SU-DHL-6 (cell line): ENCODE results near the gene SETD2.

ENCODE experiments used
- H2AFZ ChIP-seq: fragments of 200-600 bp; sonication (generic); 2 replicates; pipeline ENCODE4 v1.6.1; 2014; ENCODE audit warnings: low read depth, mild to moderate bottlenecking, moderate library complexity, mixed read lengths, antibody characterized with exemption, low read length; ENCODE audit not compliant: severe bottlenecking
- H3F3A ChIP-seq: fragments of 200-600 bp; shearing (Covaris generic); 2 replicates; pipeline ENCODE4 v1.6.0; 2016; ENCODE audit warnings: antibody characterized with exemption, mild to moderate bottlenecking; ENCODE audit not compliant: insufficient read depth
- H3K27ac ChIP-seq: fragments of 200-600 bp; sonication (generic); 2 replicates; pipeline ENCODE4 v1.5.1; 2016; ENCODE audit warnings: low read depth, mild to moderate bottlenecking, low read length, moderate library complexity, mixed read lengths
- H3K27me3 ChIP-seq: fragments of 200-600 bp; sonication (generic), shearing (Covaris generic); 2 replicates; pipeline ENCODE4 v1.6.0; 2014; ENCODE audit warnings: mild to moderate bottlenecking, low read length
- H3K36me3 ChIP-seq: fragments of 200-600 bp; sonication (generic); 2 replicates; pipeline ENCODE4 v1.6.1; 2014; ENCODE audit warnings: mild to moderate bottlenecking, low read length, mixed read lengths
- H3K4me2 ChIP-seq: fragments of 300-600, 200-600 bp; shearing (Covaris generic), sonication (generic); 2 replicates; pipeline ENCODE4 v1.6.0; 2014; ENCODE audit warnings: low read length, low read depth, mild to moderate bottlenecking; ENCODE audit not compliant: poor library complexity, severe bottlenecking
- H3K4me3 ChIP-seq: fragments of 200-600 bp; sonication (generic); 2 replicates; pipeline ENCODE4 v1.5.1; 2014; ENCODE audit warnings: antibody characterized with exemption, low read length, mild to moderate bottlenecking, mixed read lengths; ENCODE audit not compliant: insufficient read depth, poor library complexity, severe bottlenecking
- H3K79me2 ChIP-seq: fragments of 200-600 bp; sonication (generic); 2 replicates; pipeline ENCODE4 v1.6.1; 2014; ENCODE audit warnings: mild to moderate bottlenecking, low read length, moderate library complexity; ENCODE audit not compliant: insufficient read depth
- H3K9ac ChIP-seq: fragments of 200-600 bp; sonication (generic); 2 replicates; pipeline ENCODE4 v1.7.0; 2014; ENCODE audit warnings: mild to moderate bottlenecking, low read length
- H3K9me2 ChIP-seq: fragments of 200-600 bp; sonication (generic); replicated peaks from 2 replicates; pipeline ENCODE4 v1.6.1; 2014; ENCODE audit warnings: low read length; ENCODE audit not compliant: insufficient read depth
- H3K9me3 ChIP-seq: fragments of 200-600 bp; sonication (generic); 2 replicates; pipeline ENCODE4 v1.6.1; 2014; ENCODE audit warnings: low read length, mixed read lengths; ENCODE audit not compliant: insufficient read depth
- H4K20me1 ChIP-seq: fragments of 200-600 bp; sonication (generic); 2 replicates; pipeline ENCODE4 v1.6.1; 2014; ENCODE audit warnings: low read depth, mild to moderate bottlenecking, antibody characterized with exemption, low read length, moderate library complexity, mixed read lengths
- CTCF ChIP-seq: fragments of 200-600 bp; sonication (generic); IDR thresholded peaks from one replicate; pipeline ENCODE4 v1.5.1; 2017; ENCODE audit warnings: antibody characterized with exemption, mild to moderate bottlenecking, low read length, moderate library complexity; ENCODE audit not compliant: insufficient read depth, poor library complexity, severe bottlenecking
- EZH2phosphoT487 ChIP-seq: fragments of 200-600 bp; sonication (generic), shearing (Covaris generic); conservative IDR thresholded peaks from 2 replicates; pipeline ENCODE4 v1.6.1; 2018; ENCODE audit warnings: mild to moderate bottlenecking, antibody characterized with exemption, low read length, moderate library complexity, mixed read lengths

Gene SETD2

GRCh38 chr3:46999516-47000197, 164.3 kb downstream of the SETD2 start:
- Histone ChIP-seq H3K9ac (no peak overlapping the region), H3K27me3 (no peaks in the 10 kb centered on the region), H3K9me2 (no peaks in the 10 kb centered on the region), H4K20me1 (no peaks in the 10 kb centered on the region), H3K27ac (no peak overlapping the region), H3K36me3 (no peaks in the 10 kb centered on the region), H3K79me2 (no peaks in the 10 kb centered on the region), H2AFZ (no peak overlapping the region), H3K4me2 (no peak overlapping the region), H3K9me3 (no peaks in the 10 kb centered on the region), H3F3A (no peaks in the 10 kb centered on the region), H3K4me3 (no peak overlapping the region)
- TF ChIP-seq CTCF (no peak), EZH2phosphoT487 (no peak)

GRCh38 chr3:46998852-46999515, 164.9 kb downstream of the SETD2 start:
- no peaks in the 10 kb centered on the region for H3K9me3 ChIP-seq
- no peaks in the 10 kb centered on the region for H3K36me3 ChIP-seq
- H3K4me3 ChIP-seq, result no peak overlapping the region
- no peak overlapping the region for H3K27ac ChIP-seq
- no peak overlapping the region for H3K4me2 ChIP-seq
- H3K27me3 ChIP-seq, result no peaks in the 10 kb centered on the region
- no peaks in the 10 kb centered on the region for H4K20me1 ChIP-seq
- TF ChIP-seq CTCF (no peak), EZH2phosphoT487 (no peak)
- H3F3A ChIP-seq, result no peaks in the 10 kb centered on the region
- no peaks in the 10 kb centered on the region for H3K79me2 ChIP-seq
- H3K9ac ChIP-seq, result no peak overlapping the region
- H3K9me2 ChIP-seq, result no peaks in the 10 kb centered on the region
- no peak overlapping the region for H2AFZ ChIP-seq

- Histone ChIP-seq H2AFZ (no peak overlapping the region), H3K27me3 (no peaks in the 10 kb centered on the region), H3F3A (no peaks in the 10 kb centered on the region), H3K36me3 (no peaks in the 10 kb centered on the region), H3K4me2 (no peak overlapping the region), H3K27ac (no peak overlapping the region), H3K9me2 (no peaks in the 10 kb centered on the region), H3K4me3 (no peak overlapping the region), H3K9me3 (no peaks in the 10 kb centered on the region), H3K79me2 (no peaks in the 10 kb centered on the region), H3K9ac (no peak overlapping the region), H4K20me1 (no peaks in the 10 kb centered on the region)
- peak; percentile 82 for TF ChIP-seq CTCF
- no peak for TF ChIP-seq EZH2phosphoT487
Observed at GRCh38 chr3:46998121-46998851, 165.6 kb downstream of the SETD2 start.
